AG08395 (cell line): ENCODE measurements around the gene OR10H5.

Experiments used
- DNase-seq: peaks from one replicate; pipeline ENCODE4 v3.0.0; 2012; ENCODE audit warnings: mixed read lengths, low spot score

OR10H5 gene

GRCh38 chr19:15850385-15850784, 62.9 kb downstream of the OR10H5 start:
- no peak for DNase-seq
